ACC112 (cell line): ENCODE results near the gene CDCA3.
"Not testable (repeated sequence)": the region's sequence is repeated elsewhere in the genome, so short reads cannot be mapped to it uniquely, and the experiment has no call there.

Source experiments
- H2AFZ ChIP-seq: fragments of 200-600 bp; sonication (generic); one replicate; pipeline ENCODE4 v1.6.0; 2017; ENCODE audit warnings: antibody characterized with exemption, low read length; ENCODE audit not compliant: unreplicated experiment
- H3K27ac ChIP-seq: fragments of 200-600 bp; sonication (generic); 2 replicates; pipeline ENCODE4 v1.5.1; 2014; ENCODE audit warnings: low read depth, mild to moderate bottlenecking, antibody characterized with exemption, low read length, moderate library complexity
- H3K27me3 ChIP-seq: fragments of 200-600 bp; sonication (generic); 2 replicates; pipeline ENCODE4 v1.6.1; 2014; ENCODE audit warnings: mild to moderate bottlenecking, antibody characterized with exemption, low read length, moderate library complexity, mixed read lengths; ENCODE audit not compliant: insufficient read depth
- H3K36me3 ChIP-seq: fragments of 200-600 bp; sonication (generic); 2 replicates; pipeline ENCODE4 v1.6.1; 2016; ENCODE audit warnings: mild to moderate bottlenecking, antibody characterized with exemption, low read length, moderate library complexity, mixed read lengths; ENCODE audit not compliant: insufficient read depth
- H3K4me1 ChIP-seq: fragments of 200-600 bp; sonication (generic); one replicate; pipeline ENCODE4 v1.6.1; 2016; ENCODE audit warnings: low read length, mixed read lengths; ENCODE audit not compliant: insufficient read depth, unreplicated experiment, control insufficient read depth
- H3K4me3 ChIP-seq: fragments of 200-600 bp; sonication (generic); 2 replicates; pipeline ENCODE4 v1.5.1; 2014; ENCODE audit warnings: mild to moderate bottlenecking, low read depth, low read length
- H3K79me2 ChIP-seq: fragments of 200-600 bp; sonication (generic); one replicate; pipeline ENCODE4 v1.6.0; 2016; ENCODE audit warnings: low read length; ENCODE audit not compliant: control insufficient read depth, unreplicated experiment, insufficient read depth

The CDCA3 gene

DNA sequence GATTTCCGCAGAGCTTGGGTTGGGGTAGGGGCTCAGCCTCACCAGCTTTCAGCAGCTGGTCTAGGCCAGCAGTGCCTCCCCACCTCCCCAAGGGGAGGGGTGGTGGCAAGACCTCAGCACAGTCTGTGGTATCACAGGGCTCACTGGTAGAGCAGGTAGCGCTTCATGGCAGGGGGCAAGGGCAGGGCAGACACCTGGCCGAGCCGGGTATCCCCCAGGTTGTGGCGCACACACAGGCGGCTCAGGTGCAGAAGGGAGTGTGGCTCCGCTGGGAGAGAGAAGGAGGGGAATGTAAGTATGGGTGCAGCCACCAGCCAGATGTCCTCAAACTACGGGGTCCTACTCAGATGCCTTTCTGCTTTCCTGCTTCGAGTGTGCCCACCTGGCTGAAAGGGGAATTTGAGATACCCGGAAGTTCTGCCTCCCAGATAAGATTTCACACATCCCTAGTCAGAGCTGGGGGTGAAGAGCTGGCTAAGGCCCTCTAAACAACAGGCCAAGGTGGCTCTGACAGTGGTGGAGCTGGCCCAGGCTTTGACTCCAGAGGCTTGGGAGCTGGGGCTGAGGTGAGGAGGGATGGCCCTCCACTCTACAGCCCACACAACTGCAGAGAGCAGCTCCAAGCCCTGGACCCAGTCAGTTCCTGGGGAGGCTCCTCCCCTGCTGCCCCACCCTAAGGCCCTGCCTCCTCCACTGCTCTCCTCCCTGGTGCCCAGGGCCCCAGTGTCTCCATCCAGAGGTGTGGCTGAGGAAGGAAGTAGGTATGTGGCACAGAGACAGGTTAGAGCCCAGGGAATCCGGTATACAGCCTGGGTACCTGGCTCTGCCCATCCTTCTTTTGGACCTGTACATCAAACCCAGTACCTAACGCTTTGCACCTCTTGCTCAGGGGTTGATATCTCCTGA lies 20.2 kb upstream of the CDCA3 start:
- H3K36me3 ChIP-seq, result peaks cover 12% of the 10 kb centered on the region; the same call in 1 of the 2 replicates
- H2AFZ ChIP-seq, result no peak overlapping the region
- H3K4me1 ChIP-seq, result peaks cover 38% of the 10 kb centered on the region
- peaks cover 31% of the 10 kb centered on the region for H3K79me2 ChIP-seq
- H3K27me3 ChIP-seq, result no peaks in the 10 kb centered on the region
- H3K4me3 ChIP-seq, result peak overlapping the region; percentile 77
- peak overlapping the region; percentile 30 for H3K27ac ChIP-seq

GRCh38 chr12:6870304-6870703 lies 19.2 kb upstream of the CDCA3 start:
- Histone ChIP-seq H3K27ac (peak overlapping the region; percentile 46), H3K4me1 (peaks cover 38% of the 10 kb centered on the region), H3K36me3 (peaks cover 12% of the 10 kb centered on the region; the same call in 1 of the 2 replicates), H3K79me2 (peaks cover 31% of the 10 kb centered on the region)
- H2AFZ ChIP-seq, H3K4me3 ChIP-seq, H3K27me3 ChIP-seq: not testable (repeated sequence)

DNA sequence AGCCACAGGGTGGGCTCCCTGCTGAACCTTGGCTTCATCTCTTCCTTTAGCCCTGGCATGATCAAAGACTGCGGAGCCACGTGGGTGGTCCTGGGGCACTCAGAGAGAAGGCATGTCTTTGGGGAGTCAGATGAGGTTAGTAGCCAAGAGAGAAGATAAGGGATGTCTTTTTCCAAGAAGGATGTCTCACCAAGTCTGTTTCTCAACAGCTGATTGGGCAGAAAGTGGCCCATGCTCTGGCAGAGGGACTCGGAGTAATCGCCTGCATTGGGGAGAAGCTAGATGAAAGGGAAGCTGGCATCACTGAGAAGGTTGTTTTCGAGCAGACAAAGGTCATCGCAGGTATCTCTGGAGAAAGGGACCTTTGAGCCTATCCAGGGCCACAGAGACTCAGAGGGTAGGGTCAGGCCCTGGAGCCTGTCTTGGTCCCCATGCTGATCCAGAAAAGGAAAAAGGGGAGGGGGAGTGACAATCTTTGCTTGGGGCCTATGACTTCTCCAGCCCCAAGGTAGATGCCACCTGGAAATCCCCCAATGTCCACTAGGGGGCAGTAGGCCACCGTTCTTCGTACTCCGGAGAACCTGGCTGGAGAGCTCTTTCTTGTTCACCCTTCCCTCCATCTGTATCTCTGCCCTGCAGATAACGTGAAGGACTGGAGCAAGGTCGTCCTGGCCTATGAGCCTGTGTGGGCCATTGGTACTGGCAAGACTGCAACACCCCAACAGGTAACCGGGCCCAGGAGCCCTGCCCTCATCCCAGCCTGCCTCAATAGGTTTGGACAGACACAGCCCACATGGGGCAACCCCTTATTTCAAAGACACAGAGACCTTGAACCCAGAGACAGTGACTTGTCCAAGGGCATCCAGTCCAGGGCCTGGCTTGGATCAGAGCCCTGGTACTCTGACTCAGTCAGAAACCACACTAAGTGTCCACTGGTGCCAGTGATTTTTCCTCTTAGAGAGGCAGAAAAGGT lies 18.2 kb upstream of the CDCA3 start:
- Histone ChIP-seq H3K79me2 (peaks cover 31% of the 10 kb centered on the region), H3K4me1 (peaks cover 38% of the 10 kb centered on the region), H3K27ac (peak overlapping the region; percentile 83), H3K27me3 (no peaks in the 10 kb centered on the region), H2AFZ (no peak overlapping the region), H3K36me3 (peaks cover 12% of the 10 kb centered on the region; the same call in 1 of the 2 replicates), H3K4me3 (peak overlapping the region; percentile 89)

DNA sequence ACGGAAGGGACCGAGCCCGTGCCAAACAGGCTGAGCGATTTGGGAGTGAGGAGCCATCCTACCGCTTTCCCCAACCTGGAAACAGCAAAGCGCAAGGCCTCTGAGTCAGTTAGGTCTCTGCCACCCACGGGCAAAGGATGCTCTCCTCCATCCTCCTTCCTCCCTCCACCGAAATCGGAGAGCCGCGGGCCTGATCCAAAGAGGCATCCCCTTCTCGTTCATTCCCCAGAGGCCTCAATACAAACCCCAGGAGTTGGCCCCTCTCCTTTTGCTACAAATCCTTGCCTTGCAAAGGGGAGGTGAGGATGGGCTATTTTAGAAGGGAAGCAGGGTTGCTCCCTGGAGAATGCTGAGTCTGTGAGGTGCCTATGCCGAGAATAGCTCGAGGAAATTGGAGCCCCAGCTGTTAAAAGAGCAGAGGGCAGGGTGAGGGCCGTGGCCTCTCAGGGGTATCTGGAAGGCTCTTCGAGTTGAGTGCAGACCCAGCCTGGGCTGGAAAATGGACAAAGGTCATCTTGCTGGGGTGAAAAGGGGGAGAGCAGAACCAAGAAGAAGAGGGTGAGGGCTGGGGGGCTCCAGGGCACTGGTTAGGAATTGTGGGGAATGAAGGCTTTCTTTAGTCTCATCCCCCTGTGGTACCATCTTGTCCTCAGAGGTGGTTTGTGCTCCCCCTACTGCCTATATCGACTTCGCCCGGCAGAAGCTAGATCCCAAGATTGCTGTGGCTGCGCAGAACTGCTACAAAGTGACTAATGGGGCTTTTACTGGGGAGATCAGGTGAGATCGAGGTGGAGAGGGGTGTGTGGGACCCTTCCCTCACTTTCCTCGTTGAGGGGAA lies 17.3 kb upstream of the CDCA3 start:
- Histone ChIP-seq H3K4me1 (peaks cover 38% of the 10 kb centered on the region), H2AFZ (no peak overlapping the region), H3K36me3 (peaks cover 12% of the 10 kb centered on the region; the same call in 1 of the 2 replicates), H3K79me2 (peaks cover 31% of the 10 kb centered on the region), H3K27me3 (no peaks in the 10 kb centered on the region), H3K27ac (peak overlapping the region; percentile 83), H3K4me3 (peak overlapping the region; percentile 89)

- Histone ChIP-seq H2AFZ (peak within 1 kb of the TSS; percentile 39), H3K27me3 (no peaks in the 10 kb centered on the region), H3K4me3 (peak within 1 kb of the TSS; percentile 89), H3K79me2 (peaks cover 31% of the 10 kb centered on the region), H3K36me3 (peaks cover 12% of the 10 kb centered on the region; the same call in 1 of the 2 replicates), H3K27ac (peak within 1 kb of the TSS; percentile 83), H3K4me1 (peaks cover 38% of the 10 kb centered on the region)
These were observed 16.5 kb upstream of the CDCA3 start, which contains the start of gene TPI1 for GRCh38 chr12:6867413-6868210. Gene TPI1, plus strand, starts transcription at chr12:6867531. Its CDS starts 36 bp downstream, at chr12:6867567.

- no peak overlapping the region; the same call in 1 of the 2 replicates for H3K27ac ChIP-seq
These were observed 15.9 kb upstream of the CDCA3 start for GRCh38 chr12:6866920-6867412.

DNA sequence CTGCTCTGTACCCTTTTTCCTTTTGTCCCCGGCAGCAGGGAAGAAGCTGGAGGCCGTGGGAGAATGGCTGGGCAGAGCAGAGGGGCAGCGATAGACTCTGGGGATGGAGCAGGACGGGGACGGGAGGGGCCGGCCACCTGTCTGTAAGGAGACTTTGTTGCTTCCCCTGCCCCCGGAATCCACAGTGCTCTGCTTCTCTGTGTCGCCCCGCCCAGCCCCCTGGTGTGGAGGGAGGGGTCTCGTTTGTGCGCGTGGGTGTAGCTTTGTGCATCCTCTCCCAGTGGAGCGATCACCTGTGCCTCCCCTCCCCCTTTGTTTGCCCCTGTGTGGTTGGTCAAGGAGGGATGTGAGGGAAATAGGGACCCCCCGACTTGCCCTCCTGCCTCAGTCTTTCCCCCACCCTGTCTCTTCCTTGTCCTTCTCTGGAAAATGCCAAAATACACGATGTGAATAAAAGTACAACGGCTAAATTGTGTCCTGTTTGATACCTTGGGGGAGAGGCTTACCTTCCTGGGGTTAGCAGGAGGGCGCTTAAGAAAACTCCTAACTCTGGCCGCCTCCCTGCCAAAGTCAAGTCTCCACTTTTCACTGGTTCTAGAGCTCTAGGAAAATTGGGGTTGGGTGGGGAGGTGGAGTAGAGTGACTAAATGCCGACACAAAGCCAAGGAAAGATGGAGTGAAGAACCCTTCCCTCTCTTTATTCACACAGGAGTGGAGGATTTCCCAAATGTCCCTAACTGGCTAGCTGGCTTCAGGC lies 15.3 kb upstream of the CDCA3 start:
- Histone ChIP-seq H3K4me1 (peaks cover 29% of the 10 kb centered on the region), H3K36me3 (peaks cover 19% of the 10 kb centered on the region; the same call in 1 of the 2 replicates), H2AFZ (peak overlapping the region; percentile 39), H3K27ac (no peak overlapping the region), H3K79me2 (peaks cover 31% of the 10 kb centered on the region), H3K4me3 (peak overlapping the region; percentile 89), H3K27me3 (no peaks in the 10 kb centered on the region)

More at GRCh38 chr12:6866920-6867412, 15.9 kb upstream of the CDCA3 start:
- H3K4me3 ChIP-seq, result peak overlapping the region; percentile 89
- H3K79me2 ChIP-seq, result peaks cover 31% of the 10 kb centered on the region
- H2AFZ ChIP-seq, result peak overlapping the region; percentile 39
- H3K4me1 ChIP-seq, result peaks cover 35% of the 10 kb centered on the region
- H3K27me3 ChIP-seq, result no peaks in the 10 kb centered on the region
- H3K36me3 ChIP-seq, result peaks cover 16% of the 10 kb centered on the region; the same call in 1 of the 2 replicates

GRCh38 chr12:6865307-6865706 lies 14.2 kb upstream of the CDCA3 start:
- Histone ChIP-seq H3K4me1 (peaks cover 19% of the 10 kb centered on the region), H3K79me2 (peaks cover 28% of the 10 kb centered on the region), H3K36me3 (peaks cover 25% of the 10 kb centered on the region; the same call in 1 of the 2 replicates)
- H3K27ac ChIP-seq, H3K4me3 ChIP-seq, H2AFZ ChIP-seq, H3K27me3 ChIP-seq: not testable (repeated sequence)
